ENCODE measurements around the gene DPEP3.
"Not testable (repeated sequence)": the region's sequence is repeated elsewhere in the genome, so short reads cannot be mapped to it uniquely, and the experiment has no call there.

DPEP3 gene

DNA sequence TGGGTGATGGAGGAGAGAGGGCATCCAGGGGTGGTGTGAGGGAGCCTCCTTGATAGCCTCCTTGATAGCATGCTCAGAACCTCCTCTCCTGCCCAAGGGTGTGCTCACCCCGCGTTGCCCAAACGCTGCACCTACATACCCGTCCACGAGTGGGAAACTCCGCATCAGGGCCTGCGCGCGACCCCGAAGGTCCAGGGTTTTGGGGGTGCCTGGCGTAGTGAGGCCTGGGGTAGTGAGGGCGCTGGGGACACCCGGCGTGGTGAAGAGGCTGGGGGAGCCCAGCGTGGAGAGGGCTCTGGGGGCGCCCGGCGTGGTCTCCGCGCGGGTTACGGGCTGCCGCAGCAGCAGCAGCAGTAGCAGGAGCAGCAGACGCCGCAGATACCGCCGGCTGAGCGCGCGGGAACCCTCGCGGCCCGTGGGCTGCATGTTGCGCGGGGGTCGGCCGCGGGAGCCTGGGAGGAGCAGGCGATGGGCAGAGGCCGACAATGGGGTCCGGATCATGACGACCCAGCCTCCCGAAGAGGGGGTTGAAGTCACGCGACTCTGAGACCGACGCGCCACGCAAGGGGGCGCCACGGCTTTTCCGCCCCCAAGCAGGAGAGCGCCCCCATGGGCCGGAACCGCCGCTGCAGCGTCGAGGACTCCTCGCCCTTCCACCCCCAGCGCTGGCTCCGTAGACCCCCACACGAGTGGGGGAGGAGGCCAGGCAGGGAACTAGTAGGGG is at the start of gene DPEP3:
DPEP3 (minus strand) TSS at position 545 of the 724 bp plus-strand sequence; CDS start at position 426, 119 bp downstream.
- no peaks in the 10 kb centered on the region for H3K36me3 ChIP-seq (ENCODE audit: insufficient read depth, low read depth, low read length)
- no peak within 1 kb of the TSS for H3K9ac ChIP-seq (ENCODE audit: low read depth, low read length)
- no peaks in the 10 kb centered on the region for H3K4me1 ChIP-seq (ENCODE audit: insufficient read depth, low read length)
- no peak within 1 kb of the TSS for H3K4me3 ChIP-seq (ENCODE audit: low read length)
- no peaks in the 10 kb centered on the region for H3K9me3 ChIP-seq (ENCODE audit: insufficient read depth, low read depth, low read length)
- peaks cover 13% of the 10 kb centered on the region for H3K27me3 ChIP-seq (ENCODE audit: insufficient read depth, low read length)
- H3K27ac ChIP-seq (ENCODE audit: low read length) = no peak within 1 kb of the TSS

DNA sequence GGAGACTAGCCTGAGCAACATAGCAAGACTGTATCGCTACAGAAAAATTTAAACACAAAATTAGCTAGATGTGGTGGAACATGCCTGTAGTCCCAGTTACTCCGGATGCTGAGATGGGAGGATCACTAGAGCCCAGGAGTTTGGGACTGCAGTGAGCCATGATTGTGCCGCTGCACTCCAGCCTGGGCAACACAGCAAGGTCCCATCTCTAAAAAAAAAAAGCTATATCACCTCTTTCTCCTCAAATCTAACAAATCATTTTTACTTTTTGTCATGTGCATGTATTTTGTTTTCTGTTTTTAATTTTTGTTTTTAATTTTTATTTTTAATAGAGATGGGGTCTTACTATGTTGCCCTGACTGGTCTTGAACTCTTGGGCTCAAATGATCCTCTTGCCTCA is 48.7 kb upstream of the DPEP3 start:
- Histone ChIP-seq H3K9ac (ENCODE audit: low read depth, low read length) (no peak overlapping the region), H3K27ac (ENCODE audit: low read length) (no peak overlapping the region), H3K4me1 (ENCODE audit: insufficient read depth, low read length) (no peaks in the 10 kb centered on the region), H3K4me3 (ENCODE audit: low read length) (no peak overlapping the region), H3K36me3 (ENCODE audit: insufficient read depth, low read depth, low read length) (peaks cover 28% of the 10 kb centered on the region), H3K27me3 (ENCODE audit: insufficient read depth, low read length) (no peaks in the 10 kb centered on the region), H3K9me3 (ENCODE audit: insufficient read depth, low read depth, low read length) (no peaks in the 10 kb centered on the region)

- Histone ChIP-seq H3K9me3 (ENCODE audit: insufficient read depth, low read depth, low read length) (no peaks in the 10 kb centered on the region), H3K27ac (ENCODE audit: low read length) (peak within 1 kb of the TSS; percentile 26), H3K36me3 (ENCODE audit: insufficient read depth, low read depth, low read length) (peaks cover 37% of the 10 kb centered on the region), H3K4me3 (ENCODE audit: low read length) (peak within 1 kb of the TSS; percentile 89), H3K27me3 (ENCODE audit: insufficient read depth, low read length) (no peaks in the 10 kb centered on the region), H3K9ac (ENCODE audit: low read depth, low read length) (peak within 1 kb of the TSS; percentile 90), H3K4me1 (ENCODE audit: insufficient read depth, low read length) (peaks cover 5% of the 10 kb centered on the region; the same call in 1 of the 2 replicates)
These were observed 42.6 kb upstream of the DPEP3 start, which contains the start of the genes DDX28 and DUS2 for GRCh38 chr16:68022728-68023537. Gene DDX28 (minus strand): TSS chr16:68023232. CDS start chr16:68023202, 30 bp downstream. Gene DUS2 (plus strand): TSS chr16:68023284. CDS start chr16:68038024, 14,740 bp downstream.

DNA sequence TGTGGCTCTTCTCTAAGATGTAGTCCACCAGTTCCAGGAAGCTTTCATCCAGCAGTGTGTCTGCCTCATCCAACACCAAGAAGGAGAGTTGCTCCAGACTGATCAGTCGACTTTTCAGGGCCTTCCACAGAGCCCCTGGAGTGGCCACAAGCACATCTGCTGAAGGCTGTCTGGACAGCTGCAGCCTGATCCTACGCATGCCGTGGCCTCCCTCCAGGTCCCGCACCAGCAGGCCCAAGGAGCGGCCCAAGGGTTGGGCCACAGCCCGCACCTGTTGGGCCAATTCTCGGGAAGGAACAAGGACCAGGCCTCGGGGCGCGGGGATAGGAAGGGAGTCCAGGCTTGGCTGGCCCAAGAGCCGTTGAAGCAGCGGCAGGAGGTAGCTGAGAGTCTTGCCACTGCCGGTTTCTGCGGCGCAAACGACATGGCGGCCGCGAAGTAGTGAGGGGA is 42.0 kb upstream of the DPEP3 start:
- H3K9ac ChIP-seq (ENCODE audit: low read depth, low read length) = peak overlapping the region; percentile 90
- peak overlapping the region; percentile 26 for H3K27ac ChIP-seq (ENCODE audit: low read length)
- no peaks in the 10 kb centered on the region for H3K27me3 ChIP-seq (ENCODE audit: insufficient read depth, low read length)
- H3K4me3 ChIP-seq (ENCODE audit: low read length) = peak overlapping the region; percentile 89
- H3K36me3 ChIP-seq (ENCODE audit: insufficient read depth, low read depth, low read length) = peaks cover 31% of the 10 kb centered on the region
- H3K9me3 ChIP-seq (ENCODE audit: insufficient read depth, low read depth, low read length) = no peaks in the 10 kb centered on the region
- peaks cover 5% of the 10 kb centered on the region; the same call in 1 of the 2 replicates for H3K4me1 ChIP-seq (ENCODE audit: insufficient read depth, low read length)

- H3K36me3 ChIP-seq (ENCODE audit: insufficient read depth, low read depth, low read length) = peaks cover 26% of the 10 kb centered on the region
- peaks cover 5% of the 10 kb centered on the region; the same call in 1 of the 2 replicates for H3K4me1 ChIP-seq (ENCODE audit: insufficient read depth, low read length)
- H3K9me3 ChIP-seq (ENCODE audit: insufficient read depth, low read depth, low read length) = no peaks in the 10 kb centered on the region
- H3K9ac ChIP-seq (ENCODE audit: low read depth, low read length) = peak overlapping the region; percentile 90; the same call in 1 of the 2 replicates
- H3K4me3 ChIP-seq (ENCODE audit: low read length) = peak overlapping the region; percentile 89
- H3K27ac ChIP-seq (ENCODE audit: low read length) = no peak overlapping the region
- no peaks in the 10 kb centered on the region for H3K27me3 ChIP-seq (ENCODE audit: insufficient read depth, low read length)
These were observed 41.2 kb upstream of the DPEP3 start for GRCh38 chr16:68021490-68021889.

DNA sequence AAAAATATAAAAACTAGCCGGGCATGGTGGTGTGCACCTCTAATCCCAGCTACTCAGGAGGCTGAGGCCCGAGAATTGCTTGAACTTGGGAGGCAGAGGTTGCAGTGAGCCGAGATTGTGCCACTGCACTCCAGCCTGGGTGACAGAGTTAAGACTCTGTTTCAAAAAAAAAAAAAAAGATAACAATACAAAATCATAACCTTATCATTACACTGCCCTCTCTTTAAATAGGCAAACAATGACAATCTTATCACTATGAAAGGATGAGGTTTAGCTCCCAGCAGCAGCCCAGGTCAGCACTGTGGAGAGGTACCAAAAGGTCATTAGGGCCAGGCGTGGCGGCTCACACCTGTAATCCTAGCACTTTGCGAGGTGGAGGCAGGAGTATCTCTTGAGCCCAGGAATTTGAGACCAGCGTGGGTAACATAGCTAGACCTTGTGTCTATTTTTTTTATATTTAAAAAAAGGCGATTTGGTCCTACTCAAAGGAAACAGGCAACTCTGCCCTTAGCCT is 38.9 kb upstream of the DPEP3 start:
- Histone ChIP-seq H3K9me3 (ENCODE audit: insufficient read depth, low read depth, low read length) (no peaks in the 10 kb centered on the region), H3K36me3 (ENCODE audit: insufficient read depth, low read depth, low read length) (peaks cover 14% of the 10 kb centered on the region), H3K9ac (ENCODE audit: low read depth, low read length) (no peak overlapping the region), H3K4me1 (ENCODE audit: insufficient read depth, low read length) (peaks cover 5% of the 10 kb centered on the region; the same call in 1 of the 2 replicates), H3K27me3 (ENCODE audit: insufficient read depth, low read length) (no peaks in the 10 kb centered on the region), H3K4me3 (ENCODE audit: low read length) (no peak overlapping the region), H3K27ac (ENCODE audit: low read length) (no peak overlapping the region)

GRCh38 chr16:68015681-68016080 is 35.4 kb upstream of the DPEP3 start, which contains the start of gene DPEP2NB:
Gene DPEP2NB (minus strand): TSS chr16:68015911. CDS start chr16:68015770, 141 bp downstream.
- H3K9ac ChIP-seq (ENCODE audit: low read depth, low read length) = no peak within 1 kb of the TSS
- H3K4me1 ChIP-seq (ENCODE audit: insufficient read depth, low read length) = no peaks in the 10 kb centered on the region
- no peaks in the 10 kb centered on the region for H3K27me3 ChIP-seq (ENCODE audit: insufficient read depth, low read length)
- no peaks in the 10 kb centered on the region for H3K36me3 ChIP-seq (ENCODE audit: insufficient read depth, low read depth, low read length)
- no peak within 1 kb of the TSS for H3K27ac ChIP-seq (ENCODE audit: low read length)
- H3K9me3 ChIP-seq (ENCODE audit: insufficient read depth, low read depth, low read length) = no peaks in the 10 kb centered on the region
- no peak within 1 kb of the TSS for H3K4me3 ChIP-seq (ENCODE audit: low read length)

- Histone ChIP-seq H3K4me1 (ENCODE audit: insufficient read depth, low read length) (0 out of 2 replicates have a peak, but pooled peaks cover 2% of the 10 kb centered on the region), H3K36me3 (ENCODE audit: insufficient read depth, low read depth, low read length) (no peaks in the 10 kb centered on the region), H3K9ac (ENCODE audit: low read depth, low read length) (no peak overlapping the region), H3K27ac (ENCODE audit: low read length) (no peak overlapping the region), H3K9me3 (ENCODE audit: insufficient read depth, low read depth, low read length) (no peaks in the 10 kb centered on the region), H3K27me3 (ENCODE audit: insufficient read depth, low read length) (no peaks in the 10 kb centered on the region), H3K4me3 (ENCODE audit: low read length) (no peak overlapping the region)
These were observed 33.1 kb upstream of the DPEP3 start for GRCh38 chr16:68013440-68013839.

DNA sequence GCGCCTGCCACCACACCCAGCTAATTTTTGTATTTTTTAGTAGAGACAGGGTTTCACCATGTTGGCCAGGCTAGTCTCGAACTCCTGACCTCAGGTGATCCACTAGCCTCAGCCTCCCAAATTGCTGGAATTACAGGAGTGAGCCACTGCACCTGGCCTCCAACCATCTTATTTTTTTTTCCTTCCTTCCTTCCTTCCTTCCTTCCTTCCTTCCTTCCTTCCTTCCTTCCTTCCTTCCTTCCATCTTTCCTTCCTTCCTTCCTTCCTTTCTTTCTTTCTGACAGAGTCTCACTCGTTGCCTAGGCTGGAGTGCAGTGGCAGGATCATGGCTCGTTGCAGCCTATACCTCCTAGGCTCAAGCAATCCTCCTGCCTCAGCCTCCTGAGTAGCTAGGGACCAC is 29.6 kb upstream of the DPEP3 start:
- not testable (repeated sequence) for H3K4me1 ChIP-seq (ENCODE audit: insufficient read depth, low read length); H3K36me3 ChIP-seq (ENCODE audit: insufficient read depth, low read depth, low read length); H3K4me3 ChIP-seq (ENCODE audit: low read length); H3K27me3 ChIP-seq (ENCODE audit: insufficient read depth, low read length); H3K27ac ChIP-seq (ENCODE audit: low read length); H3K9me3 ChIP-seq (ENCODE audit: insufficient read depth, low read depth, low read length); H3K9ac ChIP-seq (ENCODE audit: low read depth, low read length)

DNA sequence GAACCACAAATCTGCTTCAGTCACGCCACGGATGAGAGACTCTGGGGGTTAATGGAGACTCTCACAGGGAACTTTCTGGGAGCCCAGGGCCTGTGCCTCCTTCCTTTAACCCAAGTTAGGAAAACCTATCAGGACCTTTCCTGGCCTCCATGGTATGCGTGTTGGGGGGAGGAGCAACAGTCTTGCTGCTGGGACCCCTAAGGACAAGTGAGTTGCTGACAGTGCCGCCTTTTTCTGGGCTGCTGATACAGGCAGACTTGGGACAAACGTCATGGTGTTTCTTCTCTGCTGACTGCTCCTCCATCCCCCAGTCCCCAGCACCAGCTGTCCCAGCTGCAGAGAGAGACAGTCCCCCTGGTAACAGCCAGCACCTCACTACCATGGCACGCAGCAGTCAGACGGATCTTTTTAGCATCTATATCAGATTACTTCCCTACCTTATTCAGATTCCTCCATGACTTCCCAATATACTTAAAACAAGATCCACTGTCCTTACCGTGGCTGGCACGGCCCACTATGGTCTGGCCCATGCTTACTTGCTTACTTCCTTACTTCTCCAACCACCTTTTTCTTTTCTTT is 28.9 kb upstream of the DPEP3 start:
- peaks cover 2% of the 10 kb centered on the region; the same call in 1 of the 2 replicates for H3K4me1 ChIP-seq (ENCODE audit: insufficient read depth, low read length)
- no peaks in the 10 kb centered on the region for H3K9me3 ChIP-seq (ENCODE audit: insufficient read depth, low read depth, low read length)
- H3K36me3 ChIP-seq (ENCODE audit: insufficient read depth, low read depth, low read length) = no peaks in the 10 kb centered on the region
- no peaks in the 10 kb centered on the region for H3K27me3 ChIP-seq (ENCODE audit: insufficient read depth, low read length)
- no peak overlapping the region for H3K4me3 ChIP-seq (ENCODE audit: low read length)
- H3K9ac ChIP-seq (ENCODE audit: low read depth, low read length) = no peak overlapping the region; the same call in 1 of the 2 replicates
- no peak overlapping the region for H3K27ac ChIP-seq (ENCODE audit: low read length)

DNA sequence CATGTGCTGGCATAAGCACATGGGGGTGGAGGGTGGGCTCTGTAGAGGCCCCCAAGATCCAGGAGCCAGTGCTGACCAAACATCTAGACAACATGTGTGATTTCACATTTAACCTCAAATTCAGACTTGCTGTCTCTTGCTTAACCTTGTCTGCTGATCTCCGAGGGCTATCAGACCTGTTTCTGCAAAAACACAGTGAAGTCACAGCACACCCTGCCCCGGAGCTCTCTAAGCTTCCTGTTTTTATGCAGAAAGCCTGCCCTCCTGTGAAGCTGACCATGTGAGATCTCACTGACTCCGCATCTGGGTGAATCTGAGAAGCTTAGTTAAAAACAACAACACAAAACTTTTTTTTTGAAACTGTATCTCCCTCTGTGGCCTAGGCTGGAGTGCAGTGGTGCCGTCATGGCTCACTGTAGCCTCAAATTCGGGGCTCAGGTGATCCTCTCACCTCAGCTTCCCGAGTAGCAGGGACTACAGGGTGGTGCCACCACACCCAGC is 25.5 kb upstream of the DPEP3 start:
- H3K4me1 ChIP-seq (ENCODE audit: insufficient read depth, low read length) = peaks cover 2% of the 10 kb centered on the region; the same call in 1 of the 2 replicates
- no peak overlapping the region for H3K4me3 ChIP-seq (ENCODE audit: low read length)
- no peak overlapping the region for H3K27ac ChIP-seq (ENCODE audit: low read length)
- no peaks in the 10 kb centered on the region for H3K36me3 ChIP-seq (ENCODE audit: insufficient read depth, low read depth, low read length)
- no peaks in the 10 kb centered on the region for H3K9me3 ChIP-seq (ENCODE audit: insufficient read depth, low read depth, low read length)
- peak overlapping the region; percentile 36; the same call in 1 of the 2 replicates for H3K9ac ChIP-seq (ENCODE audit: low read depth, low read length)
- no peaks in the 10 kb centered on the region for H3K27me3 ChIP-seq (ENCODE audit: insufficient read depth, low read length)

Measured in iPS-20b (cell line).